Mononuclear cell (primary cell): ENCODE data around the gene ENPP6. TPM values are rescaled to one million over a fixed set of nuclear protein-coding genes. Genes with fewer than 3 reads are reported as not detected.
"Not testable (repeated sequence)": the region's sequence is repeated elsewhere in the genome, so short reads cannot be mapped to it uniquely, and the experiment has no call there.

Experiments used
- H3K27me3 ChIP-seq: 2 replicates; pipeline ENCODE4 v1.6.0; 2011; ENCODE audit warnings: low read length, control low read depth; ENCODE audit not compliant: insufficient read depth
- H3K4me1 ChIP-seq: 2 replicates; pipeline ENCODE4 v1.5.1; 2011; ENCODE audit warnings: mild to moderate bottlenecking, low read length, control low read depth; ENCODE audit not compliant: insufficient read depth
- H3K4me3 ChIP-seq: 2 replicates; pipeline ENCODE4 v1.5.1; 2011; ENCODE audit warnings: mild to moderate bottlenecking, low read length, moderate library complexity
- H3K9me3 ChIP-seq: 2 replicates; pipeline ENCODE4 v1.5.1; 2011; ENCODE audit warnings: low read depth, mild to moderate bottlenecking, control low read depth, low read length
- total RNA-seq: library from RNA; depleted of rRNA; stranded (reverse); fragments of >200 nt; gene quantifications from one replicate; pipeline ENCODE4 v1.2.3, GENCODE V29; 2012

ENPP6 gene
- total RNA-seq, 1 donor: not detected

GRCh38 chr4:184059099-184059498, 158.6 kb downstream of the ENPP6 start:
- Histone ChIP-seq H3K4me3 (no peak overlapping the region), H3K4me1 (no peaks in the 10 kb centered on the region), H3K27me3 (no peaks in the 10 kb centered on the region), H3K9me3 (no peaks in the 10 kb centered on the region)

DNA sequence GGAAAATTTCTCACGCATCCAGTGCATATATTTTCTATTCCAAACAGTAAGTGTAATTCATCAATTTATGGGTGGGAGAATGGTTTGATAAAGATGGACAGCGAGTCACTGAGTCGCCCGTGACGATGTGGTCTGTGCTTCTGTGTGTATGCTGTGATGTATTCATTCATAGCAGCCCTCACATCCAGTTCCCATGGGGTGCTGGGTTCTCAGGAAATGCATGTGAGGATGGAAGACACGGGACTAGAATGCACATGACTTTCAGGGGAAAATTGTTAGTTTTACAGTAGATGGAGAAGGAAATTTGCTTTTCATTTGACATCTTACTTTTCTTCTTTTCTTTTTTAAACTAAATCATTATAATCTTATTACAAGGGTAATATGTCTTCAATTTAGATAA, 159.6 kb downstream of the ENPP6 start:
- Histone ChIP-seq H3K4me1 (no peaks in the 10 kb centered on the region), H3K4me3 (no peak overlapping the region), H3K27me3 (no peaks in the 10 kb centered on the region), H3K9me3 (no peaks in the 10 kb centered on the region)

- Histone ChIP-seq H3K27me3 (no peaks in the 10 kb centered on the region), H3K4me3 (no peak overlapping the region), H3K9me3 (no peaks in the 10 kb centered on the region), H3K4me1 (no peaks in the 10 kb centered on the region)
Measured at GRCh38 chr4:184056877-184057276, 160.8 kb downstream of the ENPP6 start.

- Histone ChIP-seq H3K27me3 (no peaks in the 10 kb centered on the region), H3K4me3 (no peak overlapping the region), H3K9me3 (no peaks in the 10 kb centered on the region), H3K4me1 (no peaks in the 10 kb centered on the region)
Measured at GRCh38 chr4:184053434-184053833, 164.2 kb downstream of the ENPP6 start.

DNA sequence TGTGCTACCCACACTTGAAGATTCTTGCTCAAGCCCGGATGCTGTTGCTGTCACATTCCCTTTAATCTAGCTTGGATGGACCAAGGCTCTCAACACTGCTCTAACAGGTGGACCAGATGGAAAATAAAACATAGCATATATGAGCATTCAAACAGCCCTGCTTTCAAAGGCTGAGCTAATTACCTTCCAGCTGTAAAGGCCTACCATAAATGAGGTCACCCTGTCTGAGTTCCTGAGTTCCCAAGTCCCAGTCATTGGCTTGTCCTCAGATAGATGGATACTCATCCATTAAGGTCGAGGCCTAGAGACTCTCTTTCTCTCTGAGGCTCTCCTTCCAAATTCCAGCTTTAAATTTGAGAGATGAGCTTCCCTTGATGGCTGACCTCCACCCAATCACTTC, 165.1 kb downstream of the ENPP6 start:
- no peaks in the 10 kb centered on the region for H3K4me1 ChIP-seq
- H3K9me3 ChIP-seq: no peaks in the 10 kb centered on the region
- H3K4me3 ChIP-seq: no peak overlapping the region
- H3K27me3 ChIP-seq: no peaks in the 10 kb centered on the region

DNA sequence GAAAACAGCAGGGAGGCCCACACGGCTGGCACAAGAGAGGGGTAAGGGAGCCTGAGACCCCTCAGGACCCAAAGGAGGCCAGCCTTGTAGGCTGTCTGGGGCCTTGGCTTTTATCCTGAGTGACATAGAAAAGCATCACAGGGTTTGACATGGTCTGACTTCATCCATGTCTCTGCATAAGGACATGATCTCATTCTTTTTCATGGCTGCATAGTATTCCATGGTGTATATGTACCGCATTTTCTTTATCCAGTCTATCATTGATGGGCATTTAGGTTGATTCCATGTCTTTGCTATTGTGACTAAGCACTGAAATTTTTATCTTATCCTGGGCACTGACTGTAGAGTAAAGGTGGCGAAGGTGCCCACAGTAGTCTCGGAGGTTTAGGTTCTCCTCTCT, 166.4 kb downstream of the ENPP6 start:
- not testable (repeated sequence) for H3K27me3 ChIP-seq, H3K4me3 ChIP-seq, H3K4me1 ChIP-seq, H3K9me3 ChIP-seq

DNA sequence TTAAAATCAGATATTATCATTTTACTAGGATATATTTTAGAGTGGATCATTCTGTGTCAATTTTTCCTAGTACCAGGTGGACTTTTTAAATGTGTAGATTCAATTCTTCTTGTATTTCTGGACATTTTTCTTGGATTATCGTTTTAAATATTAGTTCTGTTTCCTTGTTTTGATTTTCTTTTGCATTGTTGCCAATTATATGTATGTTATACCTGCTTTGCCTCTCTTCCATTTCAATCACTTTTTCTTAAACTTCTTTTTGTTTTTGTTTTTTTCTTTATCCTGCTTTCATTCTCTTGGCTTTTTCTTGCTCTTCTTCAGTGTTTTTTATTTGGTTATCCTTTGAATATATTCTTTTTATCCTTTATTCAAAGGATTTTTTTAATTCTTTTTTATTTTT, 171.5 kb downstream of the ENPP6 start:
- H3K4me3 ChIP-seq: no peak overlapping the region
- no peaks in the 10 kb centered on the region for H3K4me1 ChIP-seq
- peaks cover 10% of the 10 kb centered on the region for H3K27me3 ChIP-seq
- peaks cover 5% of the 10 kb centered on the region for H3K9me3 ChIP-seq

DNA sequence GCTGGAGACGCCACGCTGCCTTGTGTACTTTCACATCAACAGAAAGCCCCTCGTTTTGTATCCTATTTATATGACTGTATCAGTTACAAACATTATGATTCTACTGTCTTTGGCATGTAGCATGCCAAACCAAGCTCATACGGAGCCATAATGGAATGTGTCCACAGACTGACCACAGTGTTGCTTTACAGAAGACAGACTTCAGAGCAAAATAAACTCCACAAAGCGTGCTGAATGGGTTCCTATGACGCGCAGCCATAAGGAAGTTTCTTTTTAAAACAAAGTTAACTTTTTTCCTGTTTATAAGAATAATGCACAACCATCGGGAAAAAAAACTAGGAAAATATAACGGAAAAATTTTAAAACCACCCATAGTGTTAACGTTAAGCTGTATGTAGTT, 176.5 kb downstream of the ENPP6 start:
- Histone ChIP-seq H3K9me3 (peaks cover 4% of the 10 kb centered on the region), H3K4me3 (no peak overlapping the region), H3K4me1 (no peaks in the 10 kb centered on the region), H3K27me3 (peaks cover 19% of the 10 kb centered on the region)

DNA sequence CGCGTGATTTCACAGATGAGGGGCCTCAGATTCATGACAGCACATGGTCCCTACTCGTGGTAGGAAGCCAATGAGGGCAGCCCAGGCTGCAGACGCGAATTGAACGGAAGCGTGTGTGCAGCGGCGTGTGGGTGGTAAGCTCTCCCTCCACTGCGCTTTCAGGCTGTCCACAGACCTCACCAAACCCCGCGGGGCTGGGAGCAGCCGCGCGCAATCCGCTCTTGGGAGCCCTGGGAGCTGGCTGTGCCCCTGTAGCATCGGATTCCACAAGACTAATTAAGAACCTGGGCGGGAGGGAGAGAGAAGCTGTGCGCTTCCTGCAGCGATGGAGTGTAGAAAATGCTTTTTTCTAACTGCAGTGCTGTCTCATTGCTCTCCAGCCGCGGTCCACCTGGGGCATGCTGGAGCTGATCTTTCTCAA, 177.7 kb downstream of the ENPP6 start:
- Histone ChIP-seq H3K4me1 (no peaks in the 10 kb centered on the region), H3K9me3 (no peaks in the 10 kb centered on the region), H3K27me3 (peaks cover 19% of the 10 kb centered on the region), H3K4me3 (no peak overlapping the region)
